H9 (cell line): ENCODE measurements around the gene UBE2G1. TPM values are rescaled to one million over a fixed set of nuclear protein-coding genes. Genes with fewer than 3 reads are reported as not detected.
A peak's percentile ranks its signal among the peaks of the same experiment; 100 is the strongest.

Experiments
- DNase-seq: peaks from one replicate; pipeline ENCODE4 v3.0.0-alpha.2; 2017
- H2AFZ ChIP-seq: one replicate; pipeline ENCODE4 v1.6.1; 2013; ENCODE audit warnings: mild to moderate bottlenecking, low read length, control low read depth, moderate library complexity
- H2AK5ac ChIP-seq: 2 replicates; pipeline ENCODE4 v1.6.1; 2013; ENCODE audit warnings: low read length, control low read depth, mixed read lengths; ENCODE audit not compliant: insufficient read length
- H2BK120ac ChIP-seq: one replicate; pipeline ENCODE4 v1.6.1; 2013; ENCODE audit warnings: low read depth, mild to moderate bottlenecking, low read length, control low read depth, inconsistent platforms; ENCODE audit not compliant: poor library complexity, severe bottlenecking
- H2BK12ac ChIP-seq: 2 replicates; pipeline ENCODE4 v1.6.1; 2013; ENCODE audit warnings: low read length, control low read depth, mixed read lengths, low read depth; ENCODE audit not compliant: insufficient read length
- H2BK15ac ChIP-seq: 2 replicates; pipeline ENCODE4 v1.6.1; 2013; ENCODE audit warnings: low read depth, low read length, control low read depth
- H2BK20ac ChIP-seq: one replicate; pipeline ENCODE4 v1.6.1; 2013; ENCODE audit warnings: low read depth, mild to moderate bottlenecking, low read length, control low read depth, inconsistent platforms; ENCODE audit not compliant: poor library complexity, severe bottlenecking
- H2BK5ac ChIP-seq: 2 replicates; pipeline ENCODE4 v1.6.1; 2013; ENCODE audit warnings: low read length, control low read depth, mixed read lengths; ENCODE audit not compliant: insufficient read length
- H3K14ac ChIP-seq: 2 replicates; pipeline ENCODE4 v1.6.1; 2013; ENCODE audit warnings: low read length, control low read depth; ENCODE audit not compliant: insufficient read depth
- H3K18ac ChIP-seq: 2 replicates; pipeline ENCODE4 v1.6.1; 2013; ENCODE audit warnings: low read depth, mild to moderate bottlenecking, mixed read lengths, low read length, control low read depth; ENCODE audit not compliant: insufficient read length
- H3K23ac ChIP-seq: 2 replicates; pipeline ENCODE4 v1.6.1; 2013; ENCODE audit warnings: low read length, control low read depth, mixed read lengths, low read depth; ENCODE audit not compliant: insufficient read length
- H3K23me2 ChIP-seq: 2 replicates; pipeline ENCODE4 v1.6.1; 2013; ENCODE audit warnings: low read depth, mild to moderate bottlenecking, mixed read lengths, low read length, control low read depth; ENCODE audit not compliant: insufficient read length, poor library complexity, severe bottlenecking
- H3K27ac ChIP-seq: 2 replicates; pipeline ENCODE4 v1.5.1; 2013; ENCODE audit warnings: low read length, control low read depth, mixed read lengths, low read depth; ENCODE audit not compliant: insufficient read length
- H3K27me3 ChIP-seq: 2 replicates; pipeline ENCODE4 v1.6.1; 2013; ENCODE audit warnings: low read length, control low read depth, inconsistent platforms; ENCODE audit not compliant: insufficient read depth
- H3K4ac ChIP-seq: 2 replicates; pipeline ENCODE4 v1.6.1; 2013; ENCODE audit warnings: low read depth, mild to moderate bottlenecking, control low read depth, inconsistent platforms, low read length, moderate library complexity
- H3K4me1 ChIP-seq: 2 replicates; pipeline ENCODE4 v1.6.1; 2013; ENCODE audit warnings: low read length, control low read depth, inconsistent platforms; ENCODE audit not compliant: insufficient read depth
- H3K4me2 ChIP-seq: 2 replicates; pipeline ENCODE4 v1.6.1; 2013; ENCODE audit warnings: low read length, control low read depth, mixed read lengths; ENCODE audit not compliant: insufficient read length, insufficient read depth
- H3K56ac ChIP-seq: 2 replicates; pipeline ENCODE4 v1.6.1; 2013; ENCODE audit warnings: low read depth, mild to moderate bottlenecking, mixed read lengths, low read length, control low read depth; ENCODE audit not compliant: insufficient read length
- H3K79me1 ChIP-seq: 2 replicates; pipeline ENCODE4 v1.6.1; 2013; ENCODE audit warnings: low read depth, mild to moderate bottlenecking, moderate library complexity, low read length, control low read depth, inconsistent platforms; ENCODE audit not compliant: insufficient read depth, poor library complexity, severe bottlenecking
- H3K79me2 ChIP-seq: 2 replicates; pipeline ENCODE4 v1.6.1; 2013; ENCODE audit warnings: low read length, control low read depth, inconsistent platforms; ENCODE audit not compliant: insufficient read depth
- H3K9ac ChIP-seq: 2 replicates; pipeline ENCODE4 v1.6.1; 2013; ENCODE audit warnings: low read length, control low read depth, mixed read lengths; ENCODE audit not compliant: insufficient read length; ENCODE audit errors: extremely low read depth
- H3K9me3 ChIP-seq: one replicate; pipeline ENCODE4 v1.6.1; 2013; ENCODE audit warnings: low read depth, low read length, inconsistent platforms; ENCODE audit not compliant: control insufficient read depth
- H3T11ph ChIP-seq: one replicate; pipeline ENCODE4 v1.6.1; 2013; ENCODE audit warnings: mild to moderate bottlenecking, low read length, control low read depth, inconsistent platforms
- H4K20me1 ChIP-seq: one replicate; pipeline ENCODE4 v1.6.1; 2013; ENCODE audit not compliant: control insufficient read depth, insufficient read length, insufficient read depth
- H4K5ac ChIP-seq: 2 replicates; pipeline ENCODE4 v1.6.1; 2013; ENCODE audit warnings: low read depth, mild to moderate bottlenecking, mixed read lengths, low read length, control low read depth; ENCODE audit not compliant: insufficient read length
- H4K8ac ChIP-seq: replicated peaks from 2 replicates; pipeline ENCODE4 v1.6.1; 2013; ENCODE audit warnings: low read length, control low read depth, mixed read lengths, low read depth; ENCODE audit not compliant: insufficient read length
- H4K91ac ChIP-seq: 2 replicates; pipeline ENCODE4 v1.6.1; 2013; ENCODE audit warnings: low read depth, mild to moderate bottlenecking, moderate library complexity, mixed read lengths, low read length, control low read depth; ENCODE audit not compliant: insufficient read length
- H3K27ac Mint-ChIP-seq, 3 experiments: 2 replicates in 2 of 3; 3 replicates in 1 of 3; pipeline ENCODE4 v1.8.0; 2020 to 2021; ENCODE audit warnings: mixed read lengths in 3 of 3, mild to moderate bottlenecking in 1 of 3, moderate library complexity in 1 of 3
- H3K27me3 Mint-ChIP-seq: 2 replicates; pipeline ENCODE4 v1.8.0; 2021; ENCODE audit warnings: low read depth, mild to moderate bottlenecking, moderate library complexity, mixed read lengths
- H3K36me3 Mint-ChIP-seq, 3 experiments: 2 replicates in 2 of 3; 3 replicates in 1 of 3; pipeline ENCODE4 v1.8.0; 2020 to 2021; ENCODE audit warnings: low read depth in 3 of 3, mixed read lengths in 3 of 3; ENCODE audit not compliant: insufficient read depth in 1 of 3
- H3K4me1 Mint-ChIP-seq, 2 experiments: 2 replicates each; pipeline ENCODE4 v1.8.0; 2020; ENCODE audit warnings: mixed read lengths in 2 of 2
- H3K4me3 Mint-ChIP-seq, 2 experiments: 2 replicates in 1 of 2; 3 replicates in 1 of 2; pipeline ENCODE4 v1.8.0; 2020 to 2021; ENCODE audit warnings: mild to moderate bottlenecking in 2 of 2, mixed read lengths in 2 of 2, moderate library complexity in 1 of 2
- H3K9me3 Mint-ChIP-seq, 2 experiments: 2 replicates in 1 of 2; 3 replicates in 1 of 2; pipeline ENCODE4 v1.8.0; 2020; ENCODE audit warnings: mild to moderate bottlenecking in 2 of 2, mixed read lengths in 2 of 2, moderate library complexity in 1 of 2
- WGBS: extraction: QIAGEN DNeasy Blood & Tissue Kit; methylation state at CpG from one replicate; pipeline ENCODE4 v1.1.7; 2013; ENCODE audit warnings: missing lambda C conversion rate, low lambda C conversion rate, mixed read lengths; ENCODE audit not compliant: insufficient read length; ENCODE audit errors: extremely low coverage; 5-methylcytosine and 5-hydroxymethylcytosine counted together
- total RNA-seq: library from RNA; stranded (reverse); gene quantifications from 2 replicates; pipeline ENCODE4 v1.2.1, GENCODE V29; 2021
- TF ChIP-seq, protein P1 (sequence below): fragments of 200-600 bp; sonication (generic); conservative IDR thresholded peaks from 3 replicates; pipeline ENCODE4 v1.8.0; 2021; ENCODE audit warnings: antibody characterized with exemption, mild to moderate bottlenecking

The UBE2G1 gene
- total RNA-seq, 1 experiment from 2014 or later, result 188 TPM

DNA sequence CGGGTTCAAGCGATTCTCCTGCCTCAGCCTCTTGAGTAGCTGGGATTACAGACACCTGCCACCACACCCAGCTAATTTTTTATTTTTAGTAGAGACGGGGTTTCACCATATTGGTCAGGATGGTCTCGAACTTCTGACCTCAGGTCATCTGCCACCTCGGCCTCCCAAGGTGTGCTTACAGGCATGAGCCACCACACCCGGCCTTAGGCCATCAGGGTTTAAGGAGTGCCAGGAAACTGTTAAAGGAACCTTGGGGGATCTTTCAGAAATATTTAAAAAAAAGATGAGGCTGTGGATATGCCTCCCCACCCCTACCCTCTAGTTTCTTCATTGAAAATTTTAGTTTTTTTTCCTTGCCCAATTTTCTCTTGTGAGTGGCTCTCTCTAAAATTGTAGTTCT lies 31.4 kb upstream of the UBE2G1 start:
- Mint-ChIP-seq H3K27me3 (no peaks in the 10 kb centered on the region), H3K4me1 (peaks cover 29 to 33% of the 10 kb centered on the region in 2 experiments), H3K27ac (no peak overlapping the region; a peak in 1 of 7 replicates), H3K9me3 (peaks cover 0 to 3% of the 10 kb centered on the region in 2 experiments; a peak in 1 of 5 replicates), H3K36me3 (no peaks in the 10 kb centered on the region; a peak in 1 of 7 replicates), H3K4me3 (no peak overlapping the region)
- TF ChIP-seq, protein P1, sequence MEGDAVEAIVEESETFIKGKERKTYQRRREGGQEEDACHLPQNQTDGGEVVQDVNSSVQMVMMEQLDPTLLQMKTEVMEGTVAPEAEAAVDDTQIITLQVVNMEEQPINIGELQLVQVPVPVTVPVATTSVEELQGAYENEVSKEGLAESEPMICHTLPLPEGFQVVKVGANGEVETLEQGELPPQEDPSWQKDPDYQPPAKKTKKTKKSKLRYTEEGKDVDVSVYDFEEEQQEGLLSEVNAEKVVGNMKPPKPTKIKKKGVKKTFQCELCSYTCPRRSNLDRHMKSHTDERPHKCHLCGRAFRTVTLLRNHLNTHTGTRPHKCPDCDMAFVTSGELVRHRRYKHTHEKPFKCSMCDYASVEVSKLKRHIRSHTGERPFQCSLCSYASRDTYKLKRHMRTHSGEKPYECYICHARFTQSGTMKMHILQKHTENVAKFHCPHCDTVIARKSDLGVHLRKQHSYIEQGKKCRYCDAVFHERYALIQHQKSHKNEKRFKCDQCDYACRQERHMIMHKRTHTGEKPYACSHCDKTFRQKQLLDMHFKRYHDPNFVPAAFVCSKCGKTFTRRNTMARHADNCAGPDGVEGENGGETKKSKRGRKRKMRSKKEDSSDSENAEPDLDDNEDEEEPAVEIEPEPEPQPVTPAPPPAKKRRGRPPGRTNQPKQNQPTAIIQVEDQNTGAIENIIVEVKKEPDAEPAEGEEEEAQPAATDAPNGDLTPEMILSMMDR, result no peak
- Histone ChIP-seq H4K5ac (no peak overlapping the region), H2BK120ac (no peak overlapping the region), H2BK5ac (no peak overlapping the region), H2BK12ac (no peak overlapping the region), H3K4me2 (no peak overlapping the region), H3K4me1 (peaks cover 12% of the 10 kb centered on the region; the same call in 1 of the 2 replicates), H4K91ac (no peak overlapping the region), H3K27ac (no peak overlapping the region), H3K14ac (no peak overlapping the region), H2BK20ac (no peak overlapping the region), H2BK15ac (no peak overlapping the region), H3T11ph (peak overlapping the region; percentile 39), H3K23me2 (peaks cover 3% of the 10 kb centered on the region), H3K18ac (no peak overlapping the region), H3K23ac (no peak overlapping the region), H4K20me1 (no peaks in the 10 kb centered on the region), H3K27me3 (no peaks in the 10 kb centered on the region), H3K4ac (no peak overlapping the region), H3K79me1 (no peaks in the 10 kb centered on the region), H2AK5ac (no peak overlapping the region), H3K79me2 (no peaks in the 10 kb centered on the region), H3K9me3 (no peaks in the 10 kb centered on the region), H3K9ac (no peak overlapping the region), H4K8ac (no peak overlapping the region), H2AFZ (no peak overlapping the region), H3K56ac (no peak overlapping the region)
- no CpG with 5 or more reads among the region's 6 CpGs for WGBS
- no peak for DNase-seq
